H9 (cell line): ENCODE measurements around the gene UGT1A3. TPM values are rescaled to one million over a fixed set of nuclear protein-coding genes. Genes with fewer than 3 reads are reported as not detected.

Source experiments
- DNase-seq: peaks from one replicate; pipeline ENCODE4 v3.0.0-alpha.2; 2017
- H2AFZ ChIP-seq: one replicate; pipeline ENCODE4 v1.6.1; 2013; ENCODE audit warnings: mild to moderate bottlenecking, low read length, control low read depth, moderate library complexity
- H2AK5ac ChIP-seq: 2 replicates; pipeline ENCODE4 v1.6.1; 2013; ENCODE audit warnings: low read length, control low read depth, mixed read lengths; ENCODE audit not compliant: insufficient read length
- H2BK120ac ChIP-seq: one replicate; pipeline ENCODE4 v1.6.1; 2013; ENCODE audit warnings: low read depth, mild to moderate bottlenecking, low read length, control low read depth, inconsistent platforms; ENCODE audit not compliant: poor library complexity, severe bottlenecking
- H2BK12ac ChIP-seq: 2 replicates; pipeline ENCODE4 v1.6.1; 2013; ENCODE audit warnings: low read length, control low read depth, mixed read lengths, low read depth; ENCODE audit not compliant: insufficient read length
- H2BK15ac ChIP-seq: 2 replicates; pipeline ENCODE4 v1.6.1; 2013; ENCODE audit warnings: low read depth, low read length, control low read depth
- H2BK20ac ChIP-seq: one replicate; pipeline ENCODE4 v1.6.1; 2013; ENCODE audit warnings: low read depth, mild to moderate bottlenecking, low read length, control low read depth, inconsistent platforms; ENCODE audit not compliant: poor library complexity, severe bottlenecking
- H2BK5ac ChIP-seq: 2 replicates; pipeline ENCODE4 v1.6.1; 2013; ENCODE audit warnings: low read length, control low read depth, mixed read lengths; ENCODE audit not compliant: insufficient read length
- H3K14ac ChIP-seq: 2 replicates; pipeline ENCODE4 v1.6.1; 2013; ENCODE audit warnings: low read length, control low read depth; ENCODE audit not compliant: insufficient read depth
- H3K18ac ChIP-seq: 2 replicates; pipeline ENCODE4 v1.6.1; 2013; ENCODE audit warnings: low read depth, mild to moderate bottlenecking, mixed read lengths, low read length, control low read depth; ENCODE audit not compliant: insufficient read length
- H3K23ac ChIP-seq: 2 replicates; pipeline ENCODE4 v1.6.1; 2013; ENCODE audit warnings: low read length, control low read depth, mixed read lengths, low read depth; ENCODE audit not compliant: insufficient read length
- H3K23me2 ChIP-seq: 2 replicates; pipeline ENCODE4 v1.6.1; 2013; ENCODE audit warnings: low read depth, mild to moderate bottlenecking, mixed read lengths, low read length, control low read depth; ENCODE audit not compliant: insufficient read length, poor library complexity, severe bottlenecking
- H3K27ac ChIP-seq: 2 replicates; pipeline ENCODE4 v1.5.1; 2013; ENCODE audit warnings: low read length, control low read depth, mixed read lengths, low read depth; ENCODE audit not compliant: insufficient read length
- H3K27me3 ChIP-seq: 2 replicates; pipeline ENCODE4 v1.6.1; 2013; ENCODE audit warnings: low read length, control low read depth, inconsistent platforms; ENCODE audit not compliant: insufficient read depth
- H3K4ac ChIP-seq: 2 replicates; pipeline ENCODE4 v1.6.1; 2013; ENCODE audit warnings: low read depth, mild to moderate bottlenecking, control low read depth, inconsistent platforms, low read length, moderate library complexity
- H3K4me1 ChIP-seq: 2 replicates; pipeline ENCODE4 v1.6.1; 2013; ENCODE audit warnings: low read length, control low read depth, inconsistent platforms; ENCODE audit not compliant: insufficient read depth
- H3K4me2 ChIP-seq: 2 replicates; pipeline ENCODE4 v1.6.1; 2013; ENCODE audit warnings: low read length, control low read depth, mixed read lengths; ENCODE audit not compliant: insufficient read length, insufficient read depth
- H3K56ac ChIP-seq: 2 replicates; pipeline ENCODE4 v1.6.1; 2013; ENCODE audit warnings: low read depth, mild to moderate bottlenecking, mixed read lengths, low read length, control low read depth; ENCODE audit not compliant: insufficient read length
- H3K79me1 ChIP-seq: 2 replicates; pipeline ENCODE4 v1.6.1; 2013; ENCODE audit warnings: low read depth, mild to moderate bottlenecking, moderate library complexity, low read length, control low read depth, inconsistent platforms; ENCODE audit not compliant: insufficient read depth, poor library complexity, severe bottlenecking
- H3K79me2 ChIP-seq: 2 replicates; pipeline ENCODE4 v1.6.1; 2013; ENCODE audit warnings: low read length, control low read depth, inconsistent platforms; ENCODE audit not compliant: insufficient read depth
- H3K9ac ChIP-seq: 2 replicates; pipeline ENCODE4 v1.6.1; 2013; ENCODE audit warnings: low read length, control low read depth, mixed read lengths; ENCODE audit not compliant: insufficient read length; ENCODE audit errors: extremely low read depth
- H3K9me3 ChIP-seq: one replicate; pipeline ENCODE4 v1.6.1; 2013; ENCODE audit warnings: low read depth, low read length, inconsistent platforms; ENCODE audit not compliant: control insufficient read depth
- H3T11ph ChIP-seq: one replicate; pipeline ENCODE4 v1.6.1; 2013; ENCODE audit warnings: mild to moderate bottlenecking, low read length, control low read depth, inconsistent platforms
- H4K20me1 ChIP-seq: one replicate; pipeline ENCODE4 v1.6.1; 2013; ENCODE audit not compliant: control insufficient read depth, insufficient read length, insufficient read depth
- H4K5ac ChIP-seq: 2 replicates; pipeline ENCODE4 v1.6.1; 2013; ENCODE audit warnings: low read depth, mild to moderate bottlenecking, mixed read lengths, low read length, control low read depth; ENCODE audit not compliant: insufficient read length
- H4K8ac ChIP-seq: replicated peaks from 2 replicates; pipeline ENCODE4 v1.6.1; 2013; ENCODE audit warnings: low read length, control low read depth, mixed read lengths, low read depth; ENCODE audit not compliant: insufficient read length
- H4K91ac ChIP-seq: 2 replicates; pipeline ENCODE4 v1.6.1; 2013; ENCODE audit warnings: low read depth, mild to moderate bottlenecking, moderate library complexity, mixed read lengths, low read length, control low read depth; ENCODE audit not compliant: insufficient read length
- H3K27ac Mint-ChIP-seq, 3 experiments: 2 replicates in 2 of 3; 3 replicates in 1 of 3; pipeline ENCODE4 v1.8.0; 2020 to 2021; ENCODE audit warnings: mixed read lengths in 3 of 3, mild to moderate bottlenecking in 1 of 3, moderate library complexity in 1 of 3
- H3K27me3 Mint-ChIP-seq: 2 replicates; pipeline ENCODE4 v1.8.0; 2021; ENCODE audit warnings: low read depth, mild to moderate bottlenecking, moderate library complexity, mixed read lengths
- H3K36me3 Mint-ChIP-seq, 3 experiments: 2 replicates in 2 of 3; 3 replicates in 1 of 3; pipeline ENCODE4 v1.8.0; 2020 to 2021; ENCODE audit warnings: low read depth in 3 of 3, mixed read lengths in 3 of 3; ENCODE audit not compliant: insufficient read depth in 1 of 3
- H3K4me1 Mint-ChIP-seq, 2 experiments: 2 replicates each; pipeline ENCODE4 v1.8.0; 2020; ENCODE audit warnings: mixed read lengths in 2 of 2
- H3K4me3 Mint-ChIP-seq, 2 experiments: 2 replicates in 1 of 2; 3 replicates in 1 of 2; pipeline ENCODE4 v1.8.0; 2020 to 2021; ENCODE audit warnings: mild to moderate bottlenecking in 2 of 2, mixed read lengths in 2 of 2, moderate library complexity in 1 of 2
- H3K9me3 Mint-ChIP-seq, 2 experiments: 2 replicates in 1 of 2; 3 replicates in 1 of 2; pipeline ENCODE4 v1.8.0; 2020; ENCODE audit warnings: mild to moderate bottlenecking in 2 of 2, mixed read lengths in 2 of 2, moderate library complexity in 1 of 2
- WGBS: extraction: QIAGEN DNeasy Blood & Tissue Kit; methylation state at CpG from one replicate; pipeline ENCODE4 v1.1.7; 2013; ENCODE audit warnings: missing lambda C conversion rate, low lambda C conversion rate, mixed read lengths; ENCODE audit not compliant: insufficient read length; ENCODE audit errors: extremely low coverage; 5-methylcytosine and 5-hydroxymethylcytosine counted together
- total RNA-seq: library from RNA; stranded (reverse); gene quantifications from 2 replicates; pipeline ENCODE4 v1.2.1, GENCODE V29; 2021
- TF ChIP-seq, protein P1 (sequence below): fragments of 200-600 bp; sonication (generic); conservative IDR thresholded peaks from 3 replicates; pipeline ENCODE4 v1.8.0; 2021; ENCODE audit warnings: antibody characterized with exemption, mild to moderate bottlenecking

Gene UGT1A3
- total RNA-seq, 1 experiment from 2014 or later = not detected

GRCh38 chr2:233810385-233810784 lies 81.5 kb downstream of the UGT1A3 start:
- H3K9me3 ChIP-seq = no peaks in the 10 kb centered on the region
- TF ChIP-seq, protein P1, sequence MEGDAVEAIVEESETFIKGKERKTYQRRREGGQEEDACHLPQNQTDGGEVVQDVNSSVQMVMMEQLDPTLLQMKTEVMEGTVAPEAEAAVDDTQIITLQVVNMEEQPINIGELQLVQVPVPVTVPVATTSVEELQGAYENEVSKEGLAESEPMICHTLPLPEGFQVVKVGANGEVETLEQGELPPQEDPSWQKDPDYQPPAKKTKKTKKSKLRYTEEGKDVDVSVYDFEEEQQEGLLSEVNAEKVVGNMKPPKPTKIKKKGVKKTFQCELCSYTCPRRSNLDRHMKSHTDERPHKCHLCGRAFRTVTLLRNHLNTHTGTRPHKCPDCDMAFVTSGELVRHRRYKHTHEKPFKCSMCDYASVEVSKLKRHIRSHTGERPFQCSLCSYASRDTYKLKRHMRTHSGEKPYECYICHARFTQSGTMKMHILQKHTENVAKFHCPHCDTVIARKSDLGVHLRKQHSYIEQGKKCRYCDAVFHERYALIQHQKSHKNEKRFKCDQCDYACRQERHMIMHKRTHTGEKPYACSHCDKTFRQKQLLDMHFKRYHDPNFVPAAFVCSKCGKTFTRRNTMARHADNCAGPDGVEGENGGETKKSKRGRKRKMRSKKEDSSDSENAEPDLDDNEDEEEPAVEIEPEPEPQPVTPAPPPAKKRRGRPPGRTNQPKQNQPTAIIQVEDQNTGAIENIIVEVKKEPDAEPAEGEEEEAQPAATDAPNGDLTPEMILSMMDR = no peak
- no peak overlapping the region for H3K14ac ChIP-seq
- H3K9ac ChIP-seq = no peak overlapping the region
- no CpG with 5 or more reads among the region's 6 CpGs for WGBS
- no peaks in the 10 kb centered on the region for H3K4me1 ChIP-seq
- Mint-ChIP-seq H3K4me1 (no peaks in the 10 kb centered on the region), H3K4me3 (no peak overlapping the region), H3K36me3 (no peaks in the 10 kb centered on the region), H3K9me3 (peaks cover 0 to 2% of the 10 kb centered on the region in 2 experiments; a peak in 2 of 5 replicates), H3K27me3 (peaks cover 15% of the 10 kb centered on the region), H3K27ac (no peak overlapping the region)
- no peak overlapping the region for H3T11ph ChIP-seq
- H3K18ac ChIP-seq = no peak overlapping the region
- no peak overlapping the region for H3K27ac ChIP-seq
- no peak overlapping the region for H2BK120ac ChIP-seq
- H2BK15ac ChIP-seq = no peak overlapping the region
- H3K23ac ChIP-seq = no peak overlapping the region
- no peak overlapping the region for H4K5ac ChIP-seq
- H2BK20ac ChIP-seq = no peak overlapping the region
- no peaks in the 10 kb centered on the region for H4K20me1 ChIP-seq
- H3K27me3 ChIP-seq = no peaks in the 10 kb centered on the region
- no peak overlapping the region for H2BK12ac ChIP-seq
- H4K91ac ChIP-seq = no peak overlapping the region
- H2AK5ac ChIP-seq = no peak overlapping the region
- no peak overlapping the region for H4K8ac ChIP-seq
- no peak overlapping the region for H2AFZ ChIP-seq
- no peak overlapping the region for H3K56ac ChIP-seq
- H3K4ac ChIP-seq = no peak overlapping the region
- H3K79me2 ChIP-seq = no peaks in the 10 kb centered on the region
- no peak overlapping the region for H3K4me2 ChIP-seq
- H2BK5ac ChIP-seq = no peak overlapping the region
- no peak for DNase-seq
- no peaks in the 10 kb centered on the region for H3K79me1 ChIP-seq
- no peaks in the 10 kb centered on the region for H3K23me2 ChIP-seq
